Neural crest cell (in vitro differentiated cells): ENCODE measurements around the gene BUD23. TPM values are rescaled to one million over a fixed set of nuclear protein-coding genes. Genes with fewer than 3 reads are reported as not detected.

Experiments used
- DNase-seq: peaks from one replicate; pipeline ENCODE4 v3.0.0; 2021; ENCODE audit warnings: low read depth, mixed read lengths, low spot score
- H3K27ac Mint-ChIP-seq: one replicate; pipeline ENCODE4 v1.8.0; 2021; ENCODE audit warnings: mild to moderate bottlenecking, mixed read lengths; ENCODE audit not compliant: unreplicated experiment
- H3K27me3 Mint-ChIP-seq: 2 replicates; pipeline ENCODE4 v1.8.0; 2021; ENCODE audit warnings: low read depth, mild to moderate bottlenecking, mixed read lengths
- H3K36me3 Mint-ChIP-seq: 2 replicates; pipeline ENCODE4 v1.8.0; 2021; ENCODE audit warnings: low read depth, mild to moderate bottlenecking, mixed read lengths
- H3K4me1 Mint-ChIP-seq: 2 replicates; pipeline ENCODE4 v1.8.0; 2021; ENCODE audit warnings: mixed read lengths
- H3K4me3 Mint-ChIP-seq: one replicate; pipeline ENCODE4 v1.8.0; 2021; ENCODE audit warnings: mild to moderate bottlenecking, mixed read lengths
- H3K9me3 Mint-ChIP-seq: 2 replicates; pipeline ENCODE4 v1.8.0; 2021; ENCODE audit warnings: mixed read lengths
- total RNA-seq: library from RNA; stranded (reverse); gene quantifications from 2 replicates; pipeline ENCODE4 v1.2.1, GENCODE V29; 2021
- TF ChIP-seq, protein P1 (sequence below): fragments of 200-600 bp; sonication (generic); conservative IDR thresholded peaks from 2 replicates; pipeline ENCODE4 v1.5.0; 2021; ENCODE audit warnings: antibody characterized with exemption, mild to moderate bottlenecking

Gene BUD23
- total RNA-seq, 1 donor from 2014 or later = 66.9 TPM

DNA sequence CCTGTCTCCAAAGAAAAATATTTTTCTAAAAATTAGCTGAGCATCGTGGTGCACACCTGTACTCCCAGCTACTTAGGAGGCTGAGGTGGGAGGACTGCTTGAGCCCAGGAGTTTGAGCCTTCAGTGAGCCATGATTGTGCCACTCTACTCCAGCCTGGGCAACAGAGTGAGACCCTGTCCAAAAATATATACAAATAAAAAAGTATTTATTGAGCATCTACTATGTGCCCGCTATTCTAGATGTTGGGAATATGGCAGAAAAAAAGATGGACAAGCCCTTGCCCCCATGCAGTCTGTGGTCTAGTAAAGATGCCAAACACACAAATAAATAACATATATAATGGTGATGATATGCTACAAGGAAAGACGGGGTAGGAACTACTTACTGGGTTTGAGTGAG is 40.4 kb downstream of the BUD23 start:
- DNase-seq = no peak
- Mint-ChIP-seq H3K27me3 (peaks cover 17% of the 10 kb centered on the region), H3K9me3 (no peaks in the 10 kb centered on the region), H3K36me3 (no peaks in the 10 kb centered on the region), H3K4me3 (no peak overlapping the region), H3K4me1 (peaks cover 5% of the 10 kb centered on the region), H3K27ac (no peak overlapping the region)
- TF ChIP-seq, protein P1, sequence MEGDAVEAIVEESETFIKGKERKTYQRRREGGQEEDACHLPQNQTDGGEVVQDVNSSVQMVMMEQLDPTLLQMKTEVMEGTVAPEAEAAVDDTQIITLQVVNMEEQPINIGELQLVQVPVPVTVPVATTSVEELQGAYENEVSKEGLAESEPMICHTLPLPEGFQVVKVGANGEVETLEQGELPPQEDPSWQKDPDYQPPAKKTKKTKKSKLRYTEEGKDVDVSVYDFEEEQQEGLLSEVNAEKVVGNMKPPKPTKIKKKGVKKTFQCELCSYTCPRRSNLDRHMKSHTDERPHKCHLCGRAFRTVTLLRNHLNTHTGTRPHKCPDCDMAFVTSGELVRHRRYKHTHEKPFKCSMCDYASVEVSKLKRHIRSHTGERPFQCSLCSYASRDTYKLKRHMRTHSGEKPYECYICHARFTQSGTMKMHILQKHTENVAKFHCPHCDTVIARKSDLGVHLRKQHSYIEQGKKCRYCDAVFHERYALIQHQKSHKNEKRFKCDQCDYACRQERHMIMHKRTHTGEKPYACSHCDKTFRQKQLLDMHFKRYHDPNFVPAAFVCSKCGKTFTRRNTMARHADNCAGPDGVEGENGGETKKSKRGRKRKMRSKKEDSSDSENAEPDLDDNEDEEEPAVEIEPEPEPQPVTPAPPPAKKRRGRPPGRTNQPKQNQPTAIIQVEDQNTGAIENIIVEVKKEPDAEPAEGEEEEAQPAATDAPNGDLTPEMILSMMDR = no peak

DNA sequence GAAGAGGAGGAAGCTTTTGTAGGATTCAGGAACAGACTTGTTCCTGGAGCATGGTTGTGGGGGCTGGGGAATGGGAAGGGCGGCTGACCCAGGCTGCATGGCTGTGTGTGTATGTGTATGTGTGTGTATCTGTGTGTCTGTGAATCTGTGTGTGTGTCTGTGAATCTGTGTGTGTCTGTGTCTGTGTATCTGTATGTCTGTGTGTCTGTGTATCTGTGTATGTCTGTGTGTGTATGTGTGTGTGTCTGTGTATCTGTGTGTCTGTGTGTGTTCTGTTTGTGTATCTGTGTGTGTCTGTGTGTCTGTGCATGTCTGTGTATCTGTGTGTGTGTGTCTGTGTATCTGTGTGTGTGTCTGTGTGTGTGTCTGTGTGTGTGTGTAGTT is 42.7 kb downstream of the BUD23 start:
- Mint-ChIP-seq H3K27me3 (peaks cover 10% of the 10 kb centered on the region), H3K9me3 (no peaks in the 10 kb centered on the region), H3K4me3 (no peak overlapping the region), H3K27ac (no peak overlapping the region), H3K36me3 (no peaks in the 10 kb centered on the region), H3K4me1 (peaks cover 5% of the 10 kb centered on the region)
- DNase-seq = no peak
- TF ChIP-seq, protein P1 = peak; percentile 5

DNA sequence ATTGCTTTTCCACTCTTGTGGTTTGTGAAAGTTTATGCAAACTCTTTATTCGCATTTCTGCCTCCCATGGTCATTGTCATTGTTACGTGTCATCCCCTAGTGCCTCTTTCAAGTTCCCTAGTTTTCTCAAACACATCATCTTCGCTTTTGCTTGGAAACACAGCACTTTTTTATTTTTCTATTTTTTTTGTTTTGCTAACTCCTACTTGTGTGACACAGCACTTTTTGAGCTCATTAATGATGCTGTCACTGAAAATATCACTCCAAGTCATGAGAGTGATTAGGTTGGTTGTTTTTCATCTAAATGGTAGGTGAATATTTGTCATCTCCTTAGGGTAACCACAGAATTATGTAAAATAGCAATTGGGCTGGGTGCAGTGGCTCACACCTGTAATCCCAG is 44.6 kb downstream of the BUD23 start:
- no peak overlapping the region for H3K27ac Mint-ChIP-seq
- no peaks in the 10 kb centered on the region for H3K36me3 Mint-ChIP-seq
- no peak overlapping the region for H3K4me3 Mint-ChIP-seq
- no peak for DNase-seq
- H3K27me3 Mint-ChIP-seq = peaks cover 8% of the 10 kb centered on the region
- H3K9me3 Mint-ChIP-seq = no peaks in the 10 kb centered on the region
- TF ChIP-seq, protein P1 = no peak
- peaks cover 5% of the 10 kb centered on the region for H3K4me1 Mint-ChIP-seq

DNA sequence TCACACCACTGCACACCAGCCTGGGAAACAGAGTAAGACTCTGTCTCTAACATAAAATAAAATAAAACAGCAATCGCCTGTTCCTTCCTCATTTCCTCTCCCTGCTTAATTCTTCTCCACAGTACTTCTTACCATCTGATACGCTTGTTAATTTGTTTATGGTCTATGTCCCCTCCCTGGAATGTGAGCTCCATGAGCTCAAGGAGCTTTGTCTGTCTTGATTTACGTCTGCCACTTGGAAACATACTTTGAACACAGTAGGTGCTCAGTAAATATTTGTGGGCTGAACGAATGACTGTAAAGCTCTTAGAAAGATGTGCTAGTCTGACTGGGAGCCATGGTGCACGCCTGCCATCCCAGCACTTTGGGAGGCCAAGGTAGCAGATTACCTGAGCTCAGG is 45.2 kb downstream of the BUD23 start:
- no peak for DNase-seq
- Mint-ChIP-seq H3K4me1 (peaks cover 5% of the 10 kb centered on the region), H3K4me3 (no peak overlapping the region), H3K27me3 (peaks cover 8% of the 10 kb centered on the region), H3K36me3 (no peaks in the 10 kb centered on the region), H3K9me3 (no peaks in the 10 kb centered on the region), H3K27ac (no peak overlapping the region)
- TF ChIP-seq, protein P1 = no peak

- no peaks in the 10 kb centered on the region for H3K9me3 Mint-ChIP-seq
- no peak for DNase-seq
- TF ChIP-seq, protein P1 = no peak
- H3K4me3 Mint-ChIP-seq = peak overlapping the region; percentile 21
- H3K4me1 Mint-ChIP-seq = peaks cover 8% of the 10 kb centered on the region
- H3K27ac Mint-ChIP-seq = no peak overlapping the region
- H3K27me3 Mint-ChIP-seq = peaks cover 8% of the 10 kb centered on the region
- no peaks in the 10 kb centered on the region for H3K36me3 Mint-ChIP-seq
These were observed 47.1 kb downstream of the BUD23 start for GRCh38 chr7:73730485-73730884.

GRCh38 chr7:73732397-73732796 is 49.0 kb downstream of the BUD23 start:
- Mint-ChIP-seq H3K27me3 (peaks cover 8% of the 10 kb centered on the region), H3K9me3 (no peaks in the 10 kb centered on the region), H3K4me1 (peaks cover 8% of the 10 kb centered on the region), H3K36me3 (no peaks in the 10 kb centered on the region), H3K27ac (no peak overlapping the region), H3K4me3 (no peak overlapping the region)
- TF ChIP-seq, protein P1 = no peak
- no peak for DNase-seq
